Astrocyte of the spinal cord (primary cell): Measurements from ENCODE around the gene DOCK9.
A peak's percentile ranks its signal among the peaks of the same experiment; 100 is the strongest.

ENCODE experiments used
- DNase-seq: peaks from one replicate; pipeline ENCODE4 v3.0.0; 2011; ENCODE audit warnings: low read depth, low spot score
- H3K4me3 ChIP-seq: 2 replicates; pipeline ENCODE4 v1.5.1; 2011; ENCODE audit warnings: low read depth, mild to moderate bottlenecking, low read length, moderate library complexity
- CTCF ChIP-seq: IDR thresholded peaks from 2 replicates; pipeline ENCODE4 v1.5.1; 2012; ENCODE audit warnings: low read depth, mild to moderate bottlenecking, low read length, inconsistent platforms
- in situ Hi-C: cut with HindIII; loops from 2 replicates; pipeline ENCODE4 v1.10.0; 2017; ENCODE audit warnings: low sequenced_read_pairs

DOCK9 gene

DNA sequence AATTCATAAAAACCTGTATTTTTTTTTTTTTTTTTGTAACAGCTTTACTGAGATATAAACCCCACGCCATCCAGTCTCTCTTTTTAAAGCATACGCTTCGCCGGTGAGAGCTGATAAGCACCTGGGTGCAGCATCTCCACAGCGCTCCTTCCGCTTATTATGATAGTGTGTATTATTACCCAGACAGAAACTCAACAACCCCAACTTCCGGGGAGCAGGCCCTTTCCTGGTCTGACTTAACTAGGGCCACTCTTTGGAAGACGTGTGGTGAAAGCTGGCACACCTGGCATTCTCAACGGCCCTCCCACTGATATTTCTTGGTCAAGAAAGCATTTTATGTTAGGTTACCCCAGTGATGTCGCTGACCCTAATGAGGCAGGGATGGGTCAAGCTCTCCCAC, 173.9 kb downstream of the DOCK9 start:
- in situ Hi-C loops = no loop called here
- DNase-seq = no peak

DNA sequence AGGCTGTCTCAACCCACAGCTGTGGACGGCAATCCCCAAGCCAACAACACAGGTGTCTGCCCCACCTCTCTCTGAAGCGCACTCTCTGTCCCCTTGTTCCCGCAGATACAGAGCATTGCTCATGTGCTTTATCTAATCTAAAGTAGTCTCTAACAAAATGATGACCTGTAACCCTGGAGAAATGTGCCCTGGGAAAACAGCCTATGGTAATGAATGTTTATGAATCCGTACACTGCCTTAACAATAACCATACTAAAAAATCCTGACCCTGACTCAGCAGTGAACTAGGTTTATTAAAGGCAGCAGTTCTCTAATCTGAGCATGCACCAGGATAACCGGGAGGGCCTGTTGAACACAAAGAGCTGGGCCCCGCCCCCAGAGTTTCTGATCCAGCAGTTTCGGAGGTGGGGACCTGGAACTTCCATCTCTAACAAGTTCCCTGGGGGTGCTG, 174.7 kb downstream of the DOCK9 start:
- in situ Hi-C loops = no loop called here
- no peak overlapping the region for H3K4me3 ChIP-seq
- TF ChIP-seq CTCF = no peak
- no peak for DNase-seq

More for the DNA sequence above, 173.9 kb downstream of the DOCK9 start:
- H3K4me3 ChIP-seq = no peak overlapping the region
- TF ChIP-seq CTCF = no peak

DNA sequence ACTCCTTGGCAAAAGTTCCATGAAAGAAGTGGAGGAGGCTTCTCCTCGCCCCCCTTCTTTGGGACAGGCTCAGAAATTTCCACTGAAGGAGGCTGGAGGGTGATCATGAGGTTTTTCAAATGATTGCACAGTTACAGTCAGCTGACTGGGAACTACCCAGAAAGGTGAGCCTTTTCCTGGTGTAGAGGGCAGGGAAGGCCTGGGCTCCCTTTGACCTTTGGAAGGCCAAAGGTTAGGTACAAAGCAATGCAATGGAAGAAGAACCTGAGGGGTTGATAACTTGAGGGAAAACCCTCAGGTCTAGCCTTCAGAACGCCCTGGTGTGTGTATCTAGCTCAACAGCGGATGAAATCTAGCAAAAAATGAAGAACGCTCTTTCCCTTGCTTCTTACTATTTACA, 175.3 kb downstream of the DOCK9 start:
- H3K4me3 ChIP-seq = no peak overlapping the region
- in situ Hi-C loops = no loop called here
- no peak for DNase-seq
- no peak for TF ChIP-seq CTCF

GRCh38 chr13:98801626-98802418, 176.0 kb downstream of the DOCK9 start:
- no peak for TF ChIP-seq CTCF
- in situ Hi-C loops = no loop called here
- no peak overlapping the region for H3K4me3 ChIP-seq
- DNase-seq = no peak

DNA sequence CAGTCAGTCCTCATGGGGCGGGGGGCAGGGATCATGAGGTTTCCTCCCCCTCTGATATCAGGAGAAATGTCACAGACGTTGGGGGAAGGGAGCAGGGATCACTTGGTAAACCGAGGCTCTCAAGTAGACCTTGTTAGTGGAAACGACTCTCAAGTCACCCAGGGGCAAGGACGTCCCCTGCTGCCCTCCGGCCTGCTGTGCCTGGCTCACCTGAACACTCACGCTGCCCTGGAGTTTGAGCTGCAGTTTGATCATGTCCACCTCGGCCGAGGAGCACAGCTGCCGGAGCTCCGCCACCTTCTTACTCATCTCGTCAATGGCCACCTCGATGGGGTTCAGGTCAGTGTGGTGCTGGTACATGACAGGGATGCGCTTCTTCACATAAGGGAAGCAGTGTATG, 177.8 kb downstream of the DOCK9 start:
- TF ChIP-seq CTCF = no peak
- DNase-seq = no peak
- in situ Hi-C loops = no loop called here
- H3K4me3 ChIP-seq = no peak overlapping the region

GRCh38 chr13:98798849-98799645, 178.8 kb downstream of the DOCK9 start:
- DNase-seq = peak; percentile 38

More at GRCh38 chr13:98798849-98799645, 178.8 kb downstream of the DOCK9 start:
- TF ChIP-seq CTCF = no peak
- H3K4me3 ChIP-seq = no peak overlapping the region
- in situ Hi-C loops = no loop called here
